ENCODE measurements around the gene CPT1B.

DNA sequence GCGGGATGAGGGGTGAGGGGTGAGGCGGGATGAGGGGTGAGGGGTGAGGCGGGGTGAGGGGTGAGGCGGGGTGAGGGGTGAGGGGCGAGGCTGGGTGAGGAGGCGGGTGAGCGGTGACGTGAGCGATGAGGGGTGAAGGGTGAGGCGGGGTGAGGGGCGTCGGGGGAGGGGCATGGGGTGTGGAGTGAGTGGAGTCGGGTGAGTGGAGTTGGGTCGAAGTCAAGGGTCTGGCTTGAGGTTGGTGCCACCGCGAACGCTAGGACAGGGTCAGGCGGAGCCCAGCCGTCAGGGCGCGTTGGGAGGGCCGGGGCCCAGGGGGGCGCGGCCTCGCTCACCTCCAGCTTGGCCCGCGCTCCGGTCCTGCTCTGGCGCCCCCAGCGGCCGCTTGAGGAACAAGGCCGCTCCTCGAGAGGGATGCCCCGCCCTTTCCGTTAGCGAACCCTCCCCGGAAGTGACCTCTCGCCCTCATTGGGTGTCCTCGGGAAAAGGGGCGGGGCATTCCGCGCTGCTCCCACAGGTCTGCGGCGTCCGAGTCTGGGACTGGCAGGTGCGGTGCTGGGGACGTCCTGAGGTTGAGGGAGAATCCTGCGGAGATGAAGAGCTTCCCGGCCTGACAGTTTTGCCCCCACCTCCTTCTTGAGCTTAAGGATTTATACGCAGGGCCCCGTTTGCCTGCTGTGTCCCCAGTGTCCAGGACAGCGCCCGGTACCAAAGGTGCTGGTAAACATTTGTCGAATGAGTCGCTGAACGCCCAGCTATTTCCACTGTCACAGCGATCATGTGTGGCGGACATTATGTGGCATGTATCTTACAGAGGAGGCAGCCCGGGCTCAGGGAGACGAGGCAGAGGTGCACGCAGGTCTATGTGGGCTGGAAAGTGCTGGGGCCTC lies 15.5 kb downstream of the CPT1B start, which contains the start of gene SYCE3:
- TF ChIP-seq, protein P1, sequence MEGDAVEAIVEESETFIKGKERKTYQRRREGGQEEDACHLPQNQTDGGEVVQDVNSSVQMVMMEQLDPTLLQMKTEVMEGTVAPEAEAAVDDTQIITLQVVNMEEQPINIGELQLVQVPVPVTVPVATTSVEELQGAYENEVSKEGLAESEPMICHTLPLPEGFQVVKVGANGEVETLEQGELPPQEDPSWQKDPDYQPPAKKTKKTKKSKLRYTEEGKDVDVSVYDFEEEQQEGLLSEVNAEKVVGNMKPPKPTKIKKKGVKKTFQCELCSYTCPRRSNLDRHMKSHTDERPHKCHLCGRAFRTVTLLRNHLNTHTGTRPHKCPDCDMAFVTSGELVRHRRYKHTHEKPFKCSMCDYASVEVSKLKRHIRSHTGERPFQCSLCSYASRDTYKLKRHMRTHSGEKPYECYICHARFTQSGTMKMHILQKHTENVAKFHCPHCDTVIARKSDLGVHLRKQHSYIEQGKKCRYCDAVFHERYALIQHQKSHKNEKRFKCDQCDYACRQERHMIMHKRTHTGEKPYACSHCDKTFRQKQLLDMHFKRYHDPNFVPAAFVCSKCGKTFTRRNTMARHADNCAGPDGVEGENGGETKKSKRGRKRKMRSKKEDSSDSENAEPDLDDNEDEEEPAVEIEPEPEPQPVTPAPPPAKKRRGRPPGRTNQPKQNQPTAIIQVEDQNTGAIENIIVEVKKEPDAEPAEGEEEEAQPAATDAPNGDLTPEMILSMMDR (IDR thresholded peaks at IDR 0.05): peak; percentile 89
- no peak for TF ChIP-seq EZH2 (IDR thresholded peaks at IDR 0.05; ENCODE audit: borderline replicate concordance, insufficient read depth, low read depth, low read length, poor library complexity, severe bottlenecking)
